Activated naive CD4-positive, alpha-beta T cell (primary cell): ENCODE results near the gene KSR2.
"Not testable (repeated sequence)": the region's sequence is repeated elsewhere in the genome, so short reads cannot be mapped to it uniquely, and the experiment has no call there.

ENCODE experiments used
- DNase-seq, 4 experiments: peaks; one replicate each; lab custom pipeline; 2025; lab: John Stamatoyannopoulos, UW

KSR2 gene

GRCh38 chr12:117628711-117629110 is 340.1 kb downstream of the KSR2 start:
- DNase-seq = not testable (repeated sequence)

DNA sequence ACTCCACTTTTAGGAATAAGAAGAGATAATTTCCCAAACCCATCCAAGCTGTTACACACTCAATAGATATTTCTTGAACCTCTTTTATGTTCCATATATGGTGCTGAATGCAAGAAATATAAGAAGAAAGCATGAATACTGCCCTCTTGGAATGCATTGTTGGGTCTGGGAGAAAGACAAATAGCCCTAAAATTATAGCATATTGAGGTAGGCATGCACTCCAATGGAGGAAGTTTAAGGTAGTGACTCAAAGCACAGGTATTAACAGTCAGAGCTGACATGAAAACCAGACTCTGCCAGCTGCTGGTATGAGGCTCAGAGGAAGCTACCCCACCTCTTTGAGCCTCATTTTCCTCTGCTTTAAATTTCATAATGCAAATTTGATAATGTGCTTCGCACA is 346.0 kb downstream of the KSR2 start:
- DNase-seq = no peak

- no peak for DNase-seq
These were observed 346.7 kb downstream of the KSR2 start for GRCh38 chr12:117622087-117622486.

DNA sequence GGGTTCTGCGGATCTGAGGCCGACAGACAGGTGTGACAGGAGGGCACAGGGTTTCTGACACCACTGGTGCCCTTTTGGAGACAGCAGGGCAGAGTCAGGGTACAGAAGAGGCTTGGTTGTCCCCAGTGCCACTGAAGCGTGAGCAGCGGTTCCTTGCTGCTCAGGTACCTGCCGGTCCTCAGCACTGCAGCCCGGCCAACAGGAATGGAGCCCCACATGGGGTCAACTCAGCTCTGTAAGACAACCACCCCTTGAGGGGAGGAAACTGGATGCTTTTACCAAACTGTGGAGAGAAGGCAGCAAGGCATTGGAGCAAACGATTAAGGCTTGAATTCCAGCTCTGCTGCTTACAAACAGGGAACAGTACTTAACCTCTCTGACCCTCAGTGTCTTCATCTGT is 361.0 kb downstream of the KSR2 start:
- DNase-seq = no peak

DNA sequence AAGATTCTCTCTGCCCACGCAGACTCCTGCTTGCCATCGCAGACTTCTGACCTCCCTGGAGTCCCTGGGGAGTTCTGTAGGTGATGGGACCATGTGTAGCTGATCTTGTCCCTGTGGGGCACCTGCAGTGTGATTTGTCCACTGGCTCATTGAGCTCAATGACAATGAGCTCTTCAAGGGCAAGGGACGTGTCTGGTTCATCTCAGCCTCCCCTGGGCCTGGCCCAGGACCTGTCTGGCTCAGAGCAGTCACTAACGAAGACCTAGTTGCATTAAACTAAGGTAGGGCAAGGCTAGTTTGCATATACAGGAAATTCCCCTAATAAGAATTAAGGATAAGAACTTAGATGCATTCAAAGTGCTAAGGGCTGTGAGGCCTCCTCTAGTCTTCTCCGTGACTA is 361.8 kb downstream of the KSR2 start:
- no peak for DNase-seq

DNA sequence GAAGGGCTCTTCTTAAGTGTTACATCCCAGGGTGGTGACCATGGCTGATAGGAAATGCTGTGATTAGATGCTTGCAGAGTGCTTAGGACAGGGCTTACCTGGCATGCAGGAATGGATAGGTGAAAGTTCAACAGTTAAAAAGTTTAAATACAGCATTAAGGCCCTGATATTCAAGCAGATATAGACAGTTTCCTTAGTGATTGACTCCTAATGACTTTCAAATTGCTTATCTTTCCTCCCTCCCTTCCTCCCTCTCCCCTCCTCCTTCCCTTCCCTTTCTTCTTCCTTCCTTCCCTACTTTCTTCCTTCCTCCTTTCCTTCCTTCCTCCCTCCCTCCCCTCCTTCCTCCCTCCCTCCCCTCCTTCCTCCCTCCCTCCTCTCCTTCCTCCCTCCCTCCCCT is 362.8 kb downstream of the KSR2 start:
- no peak for DNase-seq

DNA sequence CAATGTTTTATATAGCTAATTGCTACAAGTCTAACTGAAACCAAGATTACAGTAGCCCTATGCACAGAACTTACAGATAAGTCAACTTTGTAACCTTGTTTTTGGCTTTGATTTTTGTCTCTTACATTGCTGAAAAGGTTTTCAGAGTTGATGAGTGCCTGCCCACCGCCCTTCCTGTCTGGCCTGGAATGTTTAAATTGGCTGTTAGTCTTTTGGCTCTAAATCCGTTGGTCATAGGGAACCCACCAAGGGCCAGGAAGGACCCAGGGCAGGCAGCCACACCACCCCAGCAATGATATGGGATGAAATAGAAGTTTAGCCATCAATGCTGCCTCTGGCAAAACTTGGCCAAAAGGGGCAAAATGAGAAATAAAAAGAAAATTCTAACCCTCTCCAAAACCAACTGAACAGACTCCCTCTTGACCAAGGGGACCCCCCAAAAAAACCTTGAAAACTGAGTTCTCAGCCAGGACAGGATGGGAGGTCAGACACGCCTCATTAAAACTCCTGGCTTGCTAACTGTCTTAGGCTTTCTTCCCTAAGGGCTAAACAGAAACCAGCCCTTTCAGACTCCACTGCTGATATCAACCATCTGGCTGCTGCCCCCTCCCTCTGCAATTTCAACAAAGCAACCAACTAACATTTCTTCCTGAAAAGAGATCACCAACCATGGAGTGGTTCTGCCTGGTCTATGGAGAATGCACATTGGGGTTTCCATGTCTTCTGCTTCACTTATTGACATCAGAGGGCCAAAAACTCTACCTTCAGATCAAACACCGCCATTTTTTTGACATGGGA is 365.3 kb downstream of the KSR2 start:
- no peak for DNase-seq

GRCh38 chr12:117599849-117600248 is 368.9 kb downstream of the KSR2 start:
- DNase-seq = no peak

- DNase-seq = no peak
These were observed 371.8 kb downstream of the KSR2 start for GRCh38 chr12:117596968-117597367.

DNA sequence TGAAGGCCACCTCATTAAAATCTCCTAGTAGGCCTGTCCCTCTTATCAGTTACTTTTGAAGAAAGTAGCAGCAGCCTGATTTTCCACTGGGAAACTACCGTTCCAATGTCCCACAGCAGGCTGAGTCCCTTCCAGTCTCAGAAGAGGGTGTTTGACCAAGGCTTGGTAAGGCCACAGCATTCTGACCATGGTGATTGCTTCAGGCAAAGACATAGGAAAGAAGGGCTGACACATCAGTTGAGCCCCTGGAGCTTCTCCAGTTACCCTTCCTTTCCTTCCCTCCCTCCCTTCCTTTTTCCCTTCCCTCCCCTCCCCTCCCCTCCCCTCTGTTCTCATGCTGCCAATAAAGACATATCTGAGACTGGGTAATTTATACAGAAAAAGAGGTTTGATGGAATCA is 373.0 kb downstream of the KSR2 start:
- DNase-seq = no peak

- DNase-seq = no peak
These were observed 374.3 kb downstream of the KSR2 start for GRCh38 chr12:117594481-117594880.

DNA sequence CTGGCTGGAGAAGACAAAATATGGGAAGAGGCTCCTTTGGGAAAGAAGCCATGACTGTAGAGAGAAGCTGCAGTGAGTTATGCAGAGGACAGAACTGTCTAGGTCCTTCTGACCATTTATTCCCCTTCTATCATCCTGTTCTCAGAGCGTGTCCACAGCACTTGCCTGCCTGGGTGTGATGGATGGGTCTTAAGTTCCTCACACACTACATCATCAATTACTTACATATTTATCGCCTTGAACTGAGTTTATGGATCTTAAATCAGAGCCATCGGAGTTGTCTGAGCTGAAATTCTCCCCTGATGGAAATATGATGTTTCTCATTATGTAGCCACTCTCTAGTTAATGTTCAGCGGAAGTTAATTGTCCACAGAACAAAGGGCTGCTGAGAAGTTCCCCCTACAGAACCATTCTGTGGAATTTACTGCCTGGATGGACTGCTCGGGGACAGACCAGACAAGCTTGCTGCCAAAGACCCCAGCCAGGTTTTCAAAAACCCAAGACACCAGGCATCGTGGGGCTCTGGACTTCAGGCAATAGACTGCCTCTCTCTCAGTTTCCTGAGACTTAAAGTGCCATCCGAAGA is 374.9 kb downstream of the KSR2 start:
- DNase-seq = no peak

- DNase-seq = no peak
These were observed 376.0 kb downstream of the KSR2 start for GRCh38 chr12:117592588-117593305.

DNA sequence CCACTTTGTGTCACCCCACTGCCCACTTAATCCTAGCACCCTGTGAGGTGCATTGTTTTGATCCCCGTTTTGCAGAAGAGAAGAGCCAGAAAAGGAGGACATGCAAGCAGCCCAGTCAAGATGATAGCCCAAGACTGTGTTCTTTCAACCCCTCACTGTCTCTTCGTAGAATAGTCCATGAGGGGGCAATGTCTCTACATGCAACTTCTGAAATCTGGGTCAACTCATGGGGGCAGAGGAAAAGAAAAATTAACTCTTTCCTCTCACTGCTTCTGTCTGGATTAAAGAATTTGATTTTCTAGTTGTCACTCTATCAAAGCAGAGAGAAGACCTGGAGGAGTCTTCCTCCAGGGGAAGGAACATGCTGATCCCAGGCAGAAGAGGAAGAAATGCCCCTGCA is 377.8 kb downstream of the KSR2 start:
- DNase-seq = no peak

DNA sequence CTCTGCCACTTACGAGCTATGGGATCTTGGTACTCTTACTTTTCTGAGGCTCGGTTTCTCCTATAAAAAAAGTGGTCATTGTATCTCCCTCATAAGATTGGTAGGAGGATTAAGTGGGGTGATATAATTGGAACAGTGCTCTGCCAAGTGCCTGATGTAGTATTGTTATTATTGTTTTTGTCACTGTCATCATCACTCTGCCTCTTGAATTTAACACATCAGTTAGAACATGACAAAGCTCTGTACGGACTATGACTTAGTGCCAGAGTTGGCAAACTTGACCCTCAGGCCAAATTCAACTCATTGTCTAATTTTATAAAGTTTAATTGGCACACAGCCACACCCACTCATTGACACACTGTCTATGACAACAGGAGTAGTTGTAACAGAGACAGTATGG is 378.4 kb downstream of the KSR2 start:
- DNase-seq = no peak

GRCh38 chr12:117589021-117589420 is 379.8 kb downstream of the KSR2 start:
- no peak for DNase-seq

DNA sequence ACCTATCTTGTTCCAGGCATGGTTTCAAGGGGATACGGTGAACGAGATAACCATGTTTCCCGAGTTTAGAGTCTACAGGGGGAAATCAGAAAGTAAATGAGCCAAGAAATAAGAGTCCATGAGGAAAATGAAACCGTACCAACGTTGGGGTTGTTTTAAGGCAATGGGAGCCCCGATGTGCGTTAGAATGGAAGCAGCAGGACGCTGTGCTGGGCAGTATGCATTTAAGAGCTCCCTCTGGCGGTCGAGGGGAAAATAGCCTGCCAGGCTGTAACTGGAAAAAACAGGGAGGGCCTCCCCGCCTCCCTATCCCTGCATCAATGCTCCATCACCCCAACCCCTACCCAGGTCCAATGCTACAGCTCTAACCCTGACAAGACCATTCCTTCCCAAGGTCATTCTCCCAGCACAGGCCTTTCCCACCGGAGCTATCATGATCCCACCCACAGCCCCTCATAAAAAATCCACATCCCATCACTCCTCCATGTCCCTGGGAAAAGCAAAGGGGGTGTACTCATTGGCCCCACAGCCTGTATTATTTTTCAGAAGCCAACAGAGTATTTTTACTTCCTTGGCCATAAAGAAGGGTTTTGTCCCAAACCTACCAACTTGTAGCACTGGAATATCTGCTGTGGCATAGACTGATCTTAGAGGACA is 381.0 kb downstream of the KSR2 start:
- peak in 1 of 4 experiments; percentile 2 for DNase-seq

- no peak for DNase-seq
These were observed 385.0 kb downstream of the KSR2 start for GRCh38 chr12:117583677-117584225.

GRCh38 chr12:117583092-117583491 is 385.7 kb downstream of the KSR2 start:
- no peak for DNase-seq

DNA sequence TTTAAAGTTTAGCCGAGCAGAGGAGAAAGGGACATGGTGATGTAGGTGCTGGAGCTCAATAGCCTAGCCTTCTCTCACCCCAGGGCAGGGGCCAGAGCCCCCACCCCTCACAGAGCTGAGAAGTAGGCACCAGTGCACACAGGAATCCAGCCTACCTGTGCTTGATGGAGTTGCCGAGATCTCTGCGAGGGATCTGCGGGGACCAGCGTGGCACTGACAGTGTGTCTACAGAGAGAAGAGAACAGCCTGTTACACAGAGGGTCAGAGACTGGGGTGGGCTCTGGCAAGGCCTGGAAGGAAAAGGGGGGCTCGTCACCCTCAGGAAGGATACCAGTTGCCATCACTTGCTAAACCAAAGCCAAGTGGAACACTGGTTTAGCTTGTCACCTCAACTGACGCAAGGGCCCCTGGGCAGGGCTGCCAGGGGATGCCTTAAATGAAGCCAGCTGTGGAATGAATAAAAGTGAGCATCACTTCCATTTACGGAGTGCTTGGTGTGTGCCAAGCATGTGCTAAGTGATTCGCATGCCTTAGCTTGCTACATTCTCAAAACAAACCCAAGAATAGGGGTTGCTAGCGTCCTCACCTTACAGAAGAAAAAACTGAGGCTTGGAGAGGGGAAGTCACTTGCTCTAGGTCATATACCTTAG is 386.5 kb downstream of the KSR2 start:
- no peak for DNase-seq

DNA sequence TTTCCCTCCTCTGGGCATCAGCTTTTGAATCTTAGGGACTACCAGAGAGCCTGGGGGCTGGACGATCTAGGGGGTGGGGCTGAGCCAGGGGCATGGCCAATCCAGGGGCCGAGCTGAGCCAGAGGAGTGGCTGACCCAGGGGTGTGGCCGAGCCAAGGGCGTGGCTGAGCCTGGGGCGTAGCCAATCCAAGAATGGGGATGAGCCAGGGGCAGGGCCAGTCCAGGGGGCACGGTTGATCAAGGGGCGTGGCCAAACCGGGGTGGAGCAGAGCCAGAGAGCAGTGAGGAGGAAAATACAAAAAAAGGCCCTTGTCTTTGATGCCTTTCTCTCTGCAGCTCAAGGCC is 388.1 kb downstream of the KSR2 start:
- no peak for DNase-seq
